Hepatocyte (in vitro differentiated cells): ENCODE measurements around the gene RHOBTB3. TPM values are rescaled to one million over a fixed set of nuclear protein-coding genes. Genes with fewer than 3 reads are reported as not detected.

Experiments used
- DNase-seq: peaks from one replicate; pipeline ENCODE4 v3.0.0-alpha.2; 2016; ENCODE audit warnings: low spot score
- H2AFZ ChIP-seq: fragments of 200-600 bp; sonication (generic); 2 replicates; pipeline ENCODE4 v1.6.0; 2016; ENCODE audit warnings: antibody characterized with exemption, mild to moderate bottlenecking
- H3K27ac ChIP-seq: fragments of 200-600 bp; sonication (generic); 2 replicates; pipeline ENCODE4 v1.5.1; 2016; ENCODE audit warnings: mild to moderate bottlenecking
- H3K27me3 ChIP-seq: fragments of 200-600 bp; sonication (generic); 2 replicates; pipeline ENCODE4 v1.6.1; 2016
- H3K36me3 ChIP-seq: fragments of 200-600 bp; sonication (generic); replicated peaks from 2 replicates; pipeline ENCODE4 v1.5.1; 2016; ENCODE audit warnings: low read depth; ENCODE audit not compliant: insufficient read depth
- H3K4me1 ChIP-seq: fragments of 200-600 bp; sonication (generic); 2 replicates; pipeline ENCODE4 v1.5.1; 2016; ENCODE audit warnings: mild to moderate bottlenecking, moderate library complexity; ENCODE audit not compliant: insufficient read depth
- H3K4me2 ChIP-seq: fragments of 200-600 bp; sonication (generic); 2 replicates; pipeline ENCODE4 v1.6.0; 2016
- H3K4me3 ChIP-seq: fragments of 200-600 bp; sonication (generic); 2 replicates; pipeline ENCODE4 v1.5.1; 2016; ENCODE audit warnings: mild to moderate bottlenecking
- H3K79me2 ChIP-seq: fragments of 200-600 bp; sonication (generic); 2 replicates; pipeline ENCODE4 v1.6.0; 2017; ENCODE audit warnings: mild to moderate bottlenecking
- H3K9me2 ChIP-seq: fragments of 200-600 bp; sonication (generic); replicated peaks from 2 replicates; pipeline ENCODE4 v1.6.0; 2017; ENCODE audit warnings: mild to moderate bottlenecking; ENCODE audit not compliant: insufficient read depth
- H3K9me3 ChIP-seq: fragments of 200-600 bp; sonication (generic); 2 replicates; pipeline ENCODE4 v1.5.1; 2016; ENCODE audit warnings: low read depth, mild to moderate bottlenecking
- H4K20me1 ChIP-seq: fragments of 200-600 bp; sonication (generic); 2 replicates; pipeline ENCODE4 v1.6.0; 2016; ENCODE audit warnings: mild to moderate bottlenecking; ENCODE audit not compliant: insufficient read depth, poor library complexity, severe bottlenecking
- CTCF ChIP-seq: fragments of 200-600 bp; sonication (generic); IDR thresholded peaks from 2 replicates; pipeline ENCODE4 v1.5.1; 2016; ENCODE audit warnings: antibody characterized with exemption, mild to moderate bottlenecking; ENCODE audit not compliant: poor library complexity
- EZH2 ChIP-seq: fragments of 200-600 bp; sonication (generic); IDR thresholded peaks from 2 replicates; pipeline ENCODE4 v1.6.1; 2016; ENCODE audit warnings: antibody characterized with exemption, mild to moderate bottlenecking, borderline replicate concordance
- EZH2phosphoT487 ChIP-seq: fragments of 200-600 bp; sonication (generic); IDR thresholded peaks from one replicate; pipeline ENCODE4 v1.6.1; 2018; ENCODE audit warnings: antibody characterized with exemption, mild to moderate bottlenecking, low read depth, moderate library complexity; ENCODE audit not compliant: unreplicated experiment, severe bottlenecking
- WGBS: methylation state at CpG from one replicate; pipeline ENCODE4 v1.1.6; 2016; ENCODE audit warnings: low lambda C conversion rate; ENCODE audit errors: missing lambda C conversion rate; 5-methylcytosine and 5-hydroxymethylcytosine counted together
- polyA plus RNA-seq: library from polyadenylated mRNA; unstranded; fragments of >200 nt; fragmentation: Nextera tagmentation; extraction: Ambion mirVana; gene quantifications from 2 replicates; pipeline ENCODE4 v1.2.1, GENCODE V29; 2016
- total RNA-seq: library from RNA; depleted of rRNA; stranded (reverse); fragments of >200 nt; gene quantifications from 2 replicates; pipeline ENCODE4 v1.2.3, GENCODE V29; 2014

Gene RHOBTB3
- total and polyA plus RNA-seq, 2 experiments from 2014 or later, result 91.3 to 126 TPM

- Histone ChIP-seq H3K4me1 (peaks cover 38% of the 10 kb centered on the region), H3K27me3 (no peaks in the 10 kb centered on the region), H3K27ac (no peak overlapping the region), H2AFZ (no peak overlapping the region), H3K4me2 (peak overlapping the region; percentile 89), H3K9me2 (no peaks in the 10 kb centered on the region), H3K36me3 (no peaks in the 10 kb centered on the region), H3K4me3 (no peak overlapping the region), H4K20me1 (peaks cover 4% of the 10 kb centered on the region), H3K79me2 (peaks cover 62% of the 10 kb centered on the region), H3K9me3 (no peaks in the 10 kb centered on the region)
- no peak for DNase-seq
- no peak for TF ChIP-seq CTCF
- no peak for TF ChIP-seq EZH2
- no peak for TF ChIP-seq EZH2phosphoT487
- 67% methylated on average over 4 of the region's 4 CpGs for WGBS
Observed at GRCh38 chr5:95816776-95817175, 85.6 kb downstream of the RHOBTB3 start.

- peaks cover 31% of the 10 kb centered on the region for H3K4me1 ChIP-seq
- H3K79me2 ChIP-seq, result peaks cover 62% of the 10 kb centered on the region
- 41% methylated on average over 12 of the region's 12 CpGs for WGBS
- no peaks in the 10 kb centered on the region for H3K9me2 ChIP-seq
- no peaks in the 10 kb centered on the region for H3K9me3 ChIP-seq
- TF ChIP-seq EZH2, result no peak
- no peak for TF ChIP-seq EZH2phosphoT487
- no peak for DNase-seq
- H2AFZ ChIP-seq, result no peak overlapping the region
- no peaks in the 10 kb centered on the region for H3K27me3 ChIP-seq
- peak overlapping the region; percentile 89 for H3K4me2 ChIP-seq
- peak overlapping the region; percentile 16 for H3K27ac ChIP-seq
- H4K20me1 ChIP-seq, result peaks cover 4% of the 10 kb centered on the region
- H3K36me3 ChIP-seq, result no peaks in the 10 kb centered on the region
- H3K4me3 ChIP-seq, result no peak overlapping the region
Observed at GRCh38 chr5:95817430-95817829, 86.3 kb downstream of the RHOBTB3 start.

GRCh38 chr5:95818181-95819147 lies 87.3 kb downstream of the RHOBTB3 start:
- WGBS, result 73% methylated on average over 14 of the region's 14 CpGs
- Histone ChIP-seq H3K4me3 (no peak overlapping the region), H3K4me2 (peak overlapping the region; percentile 89), H3K79me2 (peaks cover 62% of the 10 kb centered on the region), H3K9me2 (no peaks in the 10 kb centered on the region), H2AFZ (no peak overlapping the region), H4K20me1 (peaks cover 4% of the 10 kb centered on the region), H3K4me1 (peaks cover 35% of the 10 kb centered on the region), H3K27me3 (no peaks in the 10 kb centered on the region), H3K9me3 (no peaks in the 10 kb centered on the region), H3K36me3 (no peaks in the 10 kb centered on the region), H3K27ac (peak overlapping the region; percentile 16)
- TF ChIP-seq EZH2 (no peak), CTCF (no peak), EZH2phosphoT487 (no peak)
- no peak for DNase-seq
